Limb (tissue), 2 donors: ENCODE measurements around the gene FAM185A.
"Not testable (repeated sequence)": the region's sequence is repeated elsewhere in the genome, so short reads cannot be mapped to it uniquely, and the experiment has no call there.

Source experiments
- DNase-seq, 2 donors: peaks; one replicate each; pipeline ENCODE4 v3.0.0-alpha.2; 2016; ENCODE audit errors: extremely low spot score in 2 of 2

Gene FAM185A

GRCh38 chr7:102776217-102776616 is 27.4 kb downstream of the FAM185A start:
- not testable (repeated sequence) for DNase-seq

DNA sequence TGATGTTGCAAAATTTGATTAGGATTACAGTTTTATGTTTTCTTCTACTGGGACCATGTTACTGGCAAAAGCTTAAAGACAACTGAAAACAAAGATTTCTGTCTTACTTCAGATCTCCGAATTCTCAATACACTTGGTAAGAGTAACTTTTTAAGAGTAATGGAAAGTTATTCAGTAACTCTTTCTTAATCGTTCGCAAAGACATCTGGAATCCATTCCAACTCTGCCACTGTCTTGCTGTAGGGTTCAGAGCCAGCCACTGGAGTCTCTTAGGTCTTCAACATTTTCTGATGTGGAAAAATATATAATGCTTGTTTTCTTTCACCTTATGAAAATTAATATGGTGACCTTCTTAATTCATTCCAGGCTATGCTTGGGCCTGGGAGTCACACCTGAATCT is 29.9 kb downstream of the FAM185A start:
- DNase-seq, result not testable (repeated sequence)

- not testable (repeated sequence) for DNase-seq
Observed at GRCh38 chr7:102780926-102781325, 32.1 kb downstream of the FAM185A start.

- DNase-seq, result not testable (repeated sequence)
Observed at GRCh38 chr7:102788770-102789169, 40.0 kb downstream of the FAM185A start.

DNA sequence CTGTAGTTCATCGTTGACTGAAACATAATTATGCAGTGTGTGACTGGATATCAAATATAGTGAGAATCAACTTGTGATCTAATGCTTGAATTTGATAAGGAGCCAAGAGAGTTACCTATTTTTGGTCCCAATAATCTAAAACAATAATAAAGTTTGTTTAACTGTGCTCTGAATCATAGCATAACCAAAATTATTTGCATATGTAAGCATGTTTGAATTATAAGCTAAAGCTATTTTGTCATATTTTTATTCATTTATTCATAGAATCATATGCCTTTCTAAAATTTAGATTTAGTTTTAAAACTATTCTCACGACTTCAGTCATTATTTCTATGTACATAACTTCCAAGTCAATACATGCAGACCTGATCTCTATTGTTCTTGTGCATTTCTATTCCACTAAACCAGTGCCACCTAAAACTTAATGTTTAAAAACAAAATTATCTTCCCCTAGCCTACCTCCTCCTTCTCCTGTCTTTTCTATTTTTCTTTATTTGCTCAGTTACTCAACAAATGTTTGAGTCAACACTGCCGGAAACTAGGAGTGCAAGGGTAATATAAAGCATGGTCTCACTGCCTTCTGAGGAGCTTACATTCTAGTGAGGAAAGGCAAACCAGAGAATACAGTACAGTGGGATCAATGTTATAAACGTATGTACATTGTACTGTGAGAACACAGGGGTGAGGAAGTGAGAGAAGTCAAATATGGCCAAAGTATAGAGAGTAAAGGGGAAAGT is 41.7 kb downstream of the FAM185A start:
- DNase-seq, result not testable (repeated sequence)

- DNase-seq, result not testable (repeated sequence)
Observed at GRCh38 chr7:102791367-102791766, 42.6 kb downstream of the FAM185A start.

- not testable (repeated sequence) for DNase-seq
Observed at GRCh38 chr7:102791831-102792230, 43.0 kb downstream of the FAM185A start.

DNA sequence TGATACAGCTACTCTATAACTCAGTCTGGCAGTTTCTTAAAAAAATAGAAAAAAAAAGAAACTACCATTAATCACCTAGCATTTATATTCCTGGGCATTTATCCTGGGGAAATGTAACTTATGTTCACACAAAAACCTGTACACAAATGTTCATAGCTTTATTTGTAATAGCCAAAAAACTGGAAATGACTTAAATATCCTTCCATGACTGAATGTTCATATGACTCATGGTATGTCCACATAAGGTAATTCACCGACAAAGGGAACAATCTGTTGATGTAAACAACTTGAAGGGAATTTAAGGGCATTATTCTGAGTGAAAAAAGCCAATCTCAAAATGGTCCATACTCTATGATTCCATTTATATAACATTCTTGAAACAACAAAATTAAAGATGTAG is 45.8 kb downstream of the FAM185A start:
- not testable (repeated sequence) for DNase-seq

DNA sequence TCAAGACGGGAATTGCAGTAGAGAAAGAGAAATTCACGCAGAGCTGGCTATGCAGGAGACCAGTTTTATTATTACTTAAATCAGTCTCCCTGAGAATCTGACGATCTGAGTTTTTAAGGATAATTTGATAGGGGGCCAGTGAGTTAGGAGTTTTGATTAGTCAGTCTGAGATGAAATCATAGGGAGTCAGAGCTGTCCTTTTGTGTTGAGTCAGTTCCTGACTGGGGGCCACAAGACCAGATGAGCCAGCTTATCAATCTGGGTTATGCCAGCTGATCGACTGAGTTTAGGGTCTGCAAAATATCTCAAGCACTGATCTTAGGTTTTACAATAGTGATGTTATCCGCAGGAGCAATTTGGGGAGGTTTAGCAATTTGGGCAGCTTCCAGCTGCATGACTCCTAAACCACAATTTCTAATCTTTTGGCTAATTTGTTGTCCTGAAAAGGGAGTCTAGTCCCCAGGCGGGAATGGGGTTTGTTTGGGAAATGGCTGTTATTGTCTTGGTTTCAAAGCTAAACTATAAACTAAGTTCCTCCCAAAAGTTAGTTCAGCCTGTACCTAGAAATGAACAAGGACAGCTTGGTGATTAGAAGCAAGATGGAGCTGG is 47.3 kb downstream of the FAM185A start:
- not testable (repeated sequence) for DNase-seq

GRCh38 chr7:102806613-102807012 is 57.8 kb downstream of the FAM185A start:
- no peak for DNase-seq

DNA sequence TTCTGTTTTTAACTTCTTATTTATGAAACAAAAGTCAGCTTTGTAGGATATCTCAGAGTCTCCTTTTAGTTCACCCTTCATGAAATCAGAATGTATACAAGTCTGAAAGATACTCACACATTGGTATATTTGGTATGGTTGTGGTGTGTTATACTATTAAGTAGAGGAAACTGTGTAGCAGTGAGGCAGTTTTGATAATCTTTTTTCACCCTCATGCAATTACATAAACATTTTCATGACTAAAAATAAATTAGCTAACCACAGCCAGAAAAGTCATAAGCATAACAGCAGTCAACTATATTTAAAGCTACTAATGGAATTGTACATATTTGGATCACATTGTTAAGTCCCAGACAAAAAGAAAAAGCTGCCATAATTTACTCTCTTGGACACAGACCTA is 62.1 kb downstream of the FAM185A start:
- DNase-seq, result no peak

DNA sequence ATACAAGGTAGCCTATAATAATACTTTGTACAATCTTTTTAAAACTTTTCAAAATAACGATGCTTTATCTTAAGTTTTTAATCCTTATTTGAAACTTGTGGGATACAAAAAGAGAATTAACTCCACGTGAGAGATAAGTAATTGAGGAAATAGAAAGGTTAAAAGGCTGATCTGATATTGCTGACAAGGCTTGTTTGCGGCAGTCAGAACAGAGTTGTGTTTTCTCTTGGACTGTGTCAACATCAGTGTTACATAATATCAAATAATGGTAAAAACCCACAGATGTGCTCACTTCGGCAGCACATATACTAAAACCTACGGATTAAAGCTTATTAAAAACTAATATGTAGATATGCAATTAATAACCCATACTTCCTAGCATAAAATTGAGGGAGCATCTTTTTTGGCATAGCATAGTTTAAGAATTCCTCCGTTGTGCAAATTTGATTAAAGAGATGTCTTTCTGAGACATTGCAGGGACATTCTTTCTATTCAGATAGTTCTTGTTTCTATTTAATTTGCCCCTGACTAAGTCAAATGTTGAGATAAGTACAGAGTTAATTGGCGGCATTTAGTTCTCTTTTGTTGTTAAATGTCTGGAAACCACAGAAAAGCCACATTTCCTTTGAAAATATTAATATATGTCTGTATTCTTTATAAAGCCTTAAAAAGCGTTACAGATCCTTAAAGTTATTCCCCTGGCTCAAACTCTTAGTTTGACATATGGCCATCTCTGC is 63.3 kb downstream of the FAM185A start:
- DNase-seq, result no peak

DNA sequence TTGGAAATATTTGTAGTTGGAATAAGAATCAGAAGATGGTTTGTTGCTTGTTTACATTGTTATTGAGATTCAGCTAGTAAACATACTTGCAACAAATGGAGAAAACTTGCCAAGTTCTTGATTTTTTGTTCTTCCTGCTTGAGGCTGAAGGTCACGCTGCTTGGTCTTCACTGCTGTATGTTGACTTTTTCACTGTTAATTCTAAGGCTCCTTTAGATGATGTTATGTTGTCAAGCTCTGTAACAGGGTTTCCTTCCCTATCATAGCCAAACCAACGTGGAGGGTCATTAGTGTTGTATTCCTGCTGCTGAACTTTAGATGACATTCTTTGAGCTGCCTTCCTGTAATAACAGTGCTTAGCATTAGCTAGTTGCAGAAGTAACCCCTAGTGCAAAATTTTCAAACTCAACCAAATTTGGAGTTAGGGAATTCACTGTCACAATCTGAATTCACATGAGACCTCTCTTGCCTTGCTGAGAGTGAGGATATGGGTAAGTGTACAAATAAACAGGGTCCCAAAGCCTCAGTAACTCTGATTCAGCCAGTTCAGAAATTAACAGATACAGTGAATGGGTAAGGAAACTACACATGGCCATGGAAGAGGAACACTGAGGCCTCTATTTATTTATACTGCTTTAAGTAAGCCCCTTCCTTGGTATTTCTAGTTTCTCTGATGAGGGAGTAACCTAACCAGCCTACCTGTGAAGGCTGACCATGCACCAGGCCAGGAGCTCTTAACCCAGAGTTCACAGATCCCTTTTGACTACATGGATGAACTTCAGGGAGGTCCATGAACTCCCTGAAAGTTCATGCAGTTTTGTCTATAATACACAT is 64.6 kb downstream of the FAM185A start:
- DNase-seq, result no peak

- no peak for DNase-seq
Observed at GRCh38 chr7:102814025-102814471, 65.2 kb downstream of the FAM185A start.

GRCh38 chr7:102817616-102818573 is 69.1 kb downstream of the FAM185A start:
- no peak for DNase-seq

- no peak for DNase-seq
Observed at GRCh38 chr7:102819151-102819550, 70.4 kb downstream of the FAM185A start.

DNA sequence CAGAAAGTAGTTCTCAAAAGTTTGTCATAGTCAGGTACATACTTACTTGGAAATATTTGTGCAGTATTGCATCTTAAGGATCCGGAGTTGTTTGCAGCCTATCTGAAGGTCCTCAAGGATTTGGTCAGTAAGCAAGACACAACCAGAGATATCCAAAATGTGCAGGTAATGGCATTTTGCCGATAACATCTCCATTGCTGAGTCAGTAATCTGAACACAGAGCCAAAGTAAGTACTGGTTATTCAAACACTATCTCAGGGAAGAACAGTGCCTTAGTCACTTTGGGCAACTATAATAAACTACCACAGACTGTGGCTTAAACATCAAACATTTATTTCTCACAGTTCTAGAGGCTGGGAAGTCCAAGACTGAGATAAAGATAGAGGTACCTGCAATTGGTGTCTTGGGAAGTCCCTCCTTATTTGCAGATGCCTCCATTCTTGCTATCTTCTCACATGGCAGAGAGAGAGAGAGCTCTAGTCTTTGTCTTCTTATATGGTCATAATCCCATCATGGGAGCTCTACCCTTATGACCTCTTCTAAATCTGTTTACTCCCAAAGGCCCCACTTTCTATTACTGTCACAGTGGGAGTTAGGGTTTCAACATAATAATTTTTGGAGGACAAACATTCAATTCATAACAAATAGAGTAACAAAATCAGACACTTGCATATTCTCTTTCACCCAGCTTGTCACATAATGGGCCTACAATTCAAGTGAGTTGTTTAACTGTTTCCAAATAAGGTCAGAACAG is 73.4 kb downstream of the FAM185A start:
- no peak for DNase-seq

GRCh38 chr7:102823390-102824119 is 74.8 kb downstream of the FAM185A start:
- DNase-seq, result no peak

GRCh38 chr7:102828286-102828685 is 79.5 kb downstream of the FAM185A start:
- DNase-seq, result no peak
